ENCODE data around the gene ZDHHC11. TPM values are rescaled to one million over a fixed set of nuclear protein-coding genes. Genes with fewer than 3 reads are reported as not detected.
"Not testable (repeated sequence)": the region's sequence is repeated elsewhere in the genome, so short reads cannot be mapped to it uniquely, and the experiment has no call there.

Gene ZDHHC11
- total RNA-seq, 1 experiment from 2014 or later: 3.6 TPM

GRCh38 chr5:771087-771781, 79.6 kb downstream of the ZDHHC11 start:
- not testable (repeated sequence) for H3K4me1 ChIP-seq; H3K27ac Mint-ChIP-seq (ENCODE audit: unreplicated experiment); BruUV-seq (replicated peaks)

GRCh38 chr5:770585-770984, 80.2 kb downstream of the ZDHHC11 start:
- POLR2A ChIA-PET; H3K9me3 ChIP-seq; BruUV-seq (replicated peaks); H3K4me1 ChIP-seq; H3K27me3 Mint-ChIP-seq (ENCODE audit: insufficient read depth, unreplicated experiment); H3K27ac Mint-ChIP-seq (ENCODE audit: unreplicated experiment); CTCF ChIA-PET; H3K27me3 ChIP-seq (replicated peaks; ENCODE audit: control insufficient read depth, insufficient read depth, low read length); H3K36me3 Mint-ChIP-seq (ENCODE audit: insufficient read depth, unreplicated experiment); H3K9me3 Mint-ChIP-seq (ENCODE audit: unreplicated experiment); H3K36me3 ChIP-seq (ENCODE audit: control insufficient read depth, insufficient read depth, low read length); H3K4me3 Mint-ChIP-seq (ENCODE audit: unreplicated experiment); intact Hi-C loops (cut with micrococcal nuclease; ENCODE audit: unreplicated experiment); H3K4me3 ChIP-seq (ENCODE audit: low read depth, low read length); H3K4me1 Mint-ChIP-seq (ENCODE audit: low read depth, unreplicated experiment): not testable (repeated sequence)
- peak in 1 of 2 experiments; percentile 12 for DNase-seq

More at GRCh38 chr5:771087-771781, 79.6 kb downstream of the ZDHHC11 start:
- H3K4me1 Mint-ChIP-seq (ENCODE audit: low read depth, unreplicated experiment); H3K36me3 Mint-ChIP-seq (ENCODE audit: insufficient read depth, unreplicated experiment); H3K9me3 ChIP-seq; H3K9me3 Mint-ChIP-seq (ENCODE audit: unreplicated experiment); H3K4me3 Mint-ChIP-seq (ENCODE audit: unreplicated experiment); POLR2A ChIA-PET; intact Hi-C loops (cut with micrococcal nuclease; ENCODE audit: unreplicated experiment); H3K27me3 ChIP-seq (replicated peaks; ENCODE audit: control insufficient read depth, insufficient read depth, low read length); H3K4me3 ChIP-seq (ENCODE audit: low read depth, low read length); H3K36me3 ChIP-seq (ENCODE audit: control insufficient read depth, insufficient read depth, low read length); H3K27me3 Mint-ChIP-seq (ENCODE audit: insufficient read depth, unreplicated experiment); CTCF ChIA-PET: not testable (repeated sequence)
- peak in 1 of 2 experiments; percentile 29 for DNase-seq

- H3K27me3 Mint-ChIP-seq (ENCODE audit: insufficient read depth, unreplicated experiment); H3K9me3 ChIP-seq; H3K27ac Mint-ChIP-seq (ENCODE audit: unreplicated experiment); BruUV-seq (replicated peaks); H3K36me3 Mint-ChIP-seq (ENCODE audit: insufficient read depth, unreplicated experiment); H3K27me3 ChIP-seq (replicated peaks; ENCODE audit: control insufficient read depth, insufficient read depth, low read length); H3K4me1 Mint-ChIP-seq (ENCODE audit: low read depth, unreplicated experiment); H3K9me3 Mint-ChIP-seq (ENCODE audit: unreplicated experiment); H3K4me1 ChIP-seq; H3K4me3 Mint-ChIP-seq (ENCODE audit: unreplicated experiment); H3K4me3 ChIP-seq (ENCODE audit: low read depth, low read length); CTCF ChIA-PET; intact Hi-C loops (cut with micrococcal nuclease; ENCODE audit: unreplicated experiment); POLR2A ChIA-PET; H3K36me3 ChIP-seq (ENCODE audit: control insufficient read depth, insufficient read depth, low read length): not testable (repeated sequence)
- DNase-seq: peak in 1 of 2 experiments; percentile 26
Measured at GRCh38 chr5:769485-770145, 81.2 kb downstream of the ZDHHC11 start.

- Histone ChIP-seq H3K36me3 (ENCODE audit: control insufficient read depth, insufficient read depth, low read length) (no peaks in the 10 kb centered on the region), H3K4me3 (ENCODE audit: low read depth, low read length) (no peak overlapping the region), H3K4me1 (no peaks in the 10 kb centered on the region), H3K9me3 (peaks cover 5% of the 10 kb centered on the region; the same call in 1 of the 2 replicates), H3K27me3 (replicated peaks; ENCODE audit: control insufficient read depth, insufficient read depth, low read length) (no peaks in the 10 kb centered on the region)
- Mint-ChIP-seq H3K9me3 (ENCODE audit: unreplicated experiment) (no peaks in the 10 kb centered on the region), H3K27me3 (ENCODE audit: insufficient read depth, unreplicated experiment) (peaks cover 4% of the 10 kb centered on the region), H3K36me3 (ENCODE audit: insufficient read depth, unreplicated experiment) (no peaks in the 10 kb centered on the region), H3K4me3 (ENCODE audit: unreplicated experiment) (no peak overlapping the region), H3K27ac (ENCODE audit: unreplicated experiment) (no peak overlapping the region), H3K4me1 (ENCODE audit: low read depth, unreplicated experiment) (no peaks in the 10 kb centered on the region)
- no TSS peak for BruUV-seq (replicated peaks)
- intact Hi-C loops (cut with micrococcal nuclease; ENCODE audit: unreplicated experiment): no loop called here
- TF ChIP-seq CTCF (IDR thresholded peaks at IDR 0.05; ENCODE audit: insufficient read depth in 1 of 2, low read depth in 1 of 2, low read length in 1 of 2, severe bottlenecking in 1 of 2, unreplicated experiment in 1 of 2): no peak
- ChIA-PET POLR2A (no interaction called here), CTCF (interaction anchor here (0.6 kb wide), 1 partner anchor 96 kb away, joined by 3 read pairs; no protein-coding TSS in a partner anchor)
- peak in 1 of 2 experiments; percentile 32 for DNase-seq
Measured at GRCh38 chr5:766666-767431, 83.9 kb downstream of the ZDHHC11 start.
